Measurements from ENCODE around the gene EPHB2.

Gene EPHB2

GRCh38 chr1:22803833-22804232 lies 93.2 kb downstream of the EPHB2 start:
- no peak for DNase-seq (ENCODE audit: extremely low read depth, low read depth)
- TF ChIP-seq CTCF (IDR thresholded peaks at IDR 0.05; ENCODE audit: low read depth, low read length) = no peak

- DNase-seq (ENCODE audit: extremely low read depth, low read depth) = no peak
- TF ChIP-seq CTCF (IDR thresholded peaks at IDR 0.05; ENCODE audit: low read depth, low read length) = no peak
Observed at GRCh38 chr1:22804406-22804805, 93.8 kb downstream of the EPHB2 start.

DNA sequence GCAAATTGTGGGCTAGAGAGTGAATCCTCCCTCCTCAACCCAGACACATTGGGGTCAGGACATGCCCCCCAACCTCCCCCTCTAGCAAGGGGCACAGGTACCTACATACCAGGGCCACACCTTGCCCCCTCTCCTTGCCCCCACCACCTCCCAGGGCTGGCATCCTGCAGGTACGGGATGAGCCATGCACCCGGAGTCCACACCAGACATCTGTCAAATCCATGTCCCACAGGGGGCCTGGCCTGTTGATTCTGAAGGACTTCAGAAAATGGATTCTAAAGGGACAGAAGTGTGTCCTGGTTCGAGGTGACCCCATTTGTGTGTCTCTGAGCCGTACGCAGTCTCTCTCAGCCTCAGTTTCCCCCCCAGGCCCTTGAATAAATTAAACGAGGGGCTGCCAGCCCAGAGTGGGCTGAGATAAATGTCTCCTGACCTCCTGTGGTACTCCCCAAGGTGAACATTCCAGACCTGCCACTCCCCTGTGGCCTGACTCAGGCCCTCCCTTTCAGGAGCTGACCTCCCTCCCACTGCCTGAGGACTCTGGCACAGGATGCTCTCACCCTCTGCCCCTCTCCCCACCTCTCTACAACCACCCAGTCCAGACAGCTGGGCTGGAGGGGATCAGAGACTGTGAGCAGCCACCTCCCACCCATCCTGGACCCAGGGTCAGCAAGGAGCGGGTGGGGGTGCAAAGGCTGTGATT lies 94.5 kb downstream of the EPHB2 start:
- no peak for DNase-seq (ENCODE audit: extremely low read depth, low read depth)
- TF ChIP-seq CTCF (IDR thresholded peaks at IDR 0.05; ENCODE audit: low read depth, low read length) = no peak

DNA sequence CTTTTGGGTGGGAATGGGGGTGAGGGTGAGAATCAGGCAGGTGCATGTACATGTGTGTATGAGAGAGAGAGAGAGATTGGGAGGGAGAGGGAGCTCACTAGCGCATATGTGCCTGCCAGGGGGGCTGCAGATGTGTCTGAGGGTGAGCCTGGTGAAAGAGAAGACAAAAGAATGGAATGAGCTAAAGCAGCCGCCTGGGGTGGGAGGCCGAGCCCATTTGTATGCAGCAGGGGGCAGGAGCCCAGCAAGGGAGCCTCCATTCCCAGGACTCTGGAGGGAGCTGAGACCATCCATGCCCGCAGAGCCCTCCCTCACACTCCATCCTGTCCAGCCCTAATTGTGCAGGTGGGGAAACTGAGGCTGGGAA lies 95.0 kb downstream of the EPHB2 start:
- no peak for TF ChIP-seq CTCF (IDR thresholded peaks at IDR 0.05; ENCODE audit: low read depth, low read length)
- DNase-seq (ENCODE audit: extremely low read depth, low read depth) = no peak

DNA sequence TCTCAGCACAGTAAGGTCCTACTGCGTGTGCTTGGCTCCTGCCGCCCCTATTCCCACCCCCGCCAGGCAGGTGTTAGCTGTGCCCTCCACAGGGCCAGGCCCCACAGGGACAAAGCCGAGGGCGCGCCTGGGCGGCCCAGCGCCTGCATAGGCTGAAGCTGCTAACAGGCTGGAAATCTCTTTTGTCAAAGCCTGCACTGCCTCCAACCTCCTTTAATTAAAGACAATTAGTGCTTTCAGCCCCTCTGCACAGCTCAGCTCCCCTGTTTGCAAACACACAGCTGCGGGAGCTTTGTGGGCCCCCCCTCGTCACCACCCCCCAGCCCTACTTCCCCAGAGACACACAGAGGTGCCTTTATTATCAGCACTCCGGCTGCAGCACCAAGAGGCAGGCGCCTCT lies 95.9 kb downstream of the EPHB2 start:
- no peak for DNase-seq (ENCODE audit: extremely low read depth, low read depth)
- TF ChIP-seq CTCF (IDR thresholded peaks at IDR 0.05; ENCODE audit: low read depth, low read length) = no peak

DNA sequence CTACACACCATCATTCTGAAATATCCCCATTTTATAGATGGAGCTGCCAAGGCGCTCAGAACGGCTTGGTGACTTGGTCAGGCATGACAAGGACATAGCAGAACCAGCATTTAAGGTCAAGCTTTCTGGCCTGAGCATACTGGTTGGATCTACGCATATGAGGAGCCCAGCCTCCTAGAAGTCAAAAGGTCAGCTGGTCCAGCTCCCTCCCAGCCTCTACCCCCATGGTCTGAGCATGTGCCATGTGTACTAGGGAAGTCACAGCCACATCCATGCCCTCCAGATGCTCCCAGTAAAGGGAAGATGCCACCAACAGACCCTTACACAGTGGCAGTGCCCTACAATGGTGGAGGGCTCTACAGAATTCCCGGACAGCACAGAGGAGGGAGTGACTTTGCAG lies 96.7 kb downstream of the EPHB2 start:
- DNase-seq (ENCODE audit: extremely low read depth, low read depth) = no peak
- TF ChIP-seq CTCF (IDR thresholded peaks at IDR 0.05; ENCODE audit: low read depth, low read length) = no peak

DNA sequence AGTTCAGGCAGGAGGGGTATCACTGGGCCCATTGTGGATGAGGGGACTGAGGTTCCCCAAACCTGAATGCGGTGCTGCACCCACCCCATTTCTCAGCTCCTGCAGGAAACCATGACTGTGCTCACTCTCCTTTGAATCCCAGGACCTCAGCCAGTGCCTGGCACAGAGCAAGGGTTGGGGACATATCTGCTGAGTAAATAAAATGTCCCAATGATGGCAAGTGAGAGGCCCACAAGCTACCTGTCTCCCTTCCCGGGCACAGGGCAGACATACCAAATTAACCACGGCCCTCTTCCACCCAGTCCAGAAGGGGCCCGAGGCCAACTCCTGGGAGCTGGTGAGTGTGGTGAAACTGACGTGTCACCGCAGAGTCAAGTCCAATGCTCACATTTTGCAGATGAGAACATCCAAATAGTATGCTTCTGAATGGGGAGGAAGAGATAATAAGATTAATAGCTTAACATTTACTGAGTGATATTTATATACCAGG lies 97.6 kb downstream of the EPHB2 start:
- TF ChIP-seq CTCF (IDR thresholded peaks at IDR 0.05; ENCODE audit: low read depth, low read length) = no peak
- DNase-seq (ENCODE audit: extremely low read depth, low read depth) = no peak
